Measurements from ENCODE around the gene TGFBR1.

DNA sequence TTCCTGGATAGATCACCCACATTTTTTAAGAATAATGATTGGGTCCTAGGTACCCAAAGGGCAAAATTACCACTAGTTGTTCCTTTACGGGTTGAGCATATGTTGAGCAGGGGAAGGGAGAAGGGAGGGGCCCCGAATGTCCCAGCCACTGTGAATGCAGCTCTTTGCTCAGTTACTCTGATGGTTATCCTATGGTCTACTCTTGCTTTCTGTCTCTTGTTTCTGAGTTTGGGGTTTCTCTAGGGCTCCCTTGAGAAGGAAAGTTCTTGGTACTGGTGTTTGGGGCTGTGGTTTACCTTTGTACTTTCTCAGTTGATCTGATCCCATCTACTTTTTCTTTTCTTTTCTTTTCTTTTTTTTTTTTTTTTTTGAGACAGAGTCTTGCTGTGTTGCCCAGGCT is 61.2 kb downstream of the TGFBR1 start:
- TF ChIP-seq, protein P1, sequence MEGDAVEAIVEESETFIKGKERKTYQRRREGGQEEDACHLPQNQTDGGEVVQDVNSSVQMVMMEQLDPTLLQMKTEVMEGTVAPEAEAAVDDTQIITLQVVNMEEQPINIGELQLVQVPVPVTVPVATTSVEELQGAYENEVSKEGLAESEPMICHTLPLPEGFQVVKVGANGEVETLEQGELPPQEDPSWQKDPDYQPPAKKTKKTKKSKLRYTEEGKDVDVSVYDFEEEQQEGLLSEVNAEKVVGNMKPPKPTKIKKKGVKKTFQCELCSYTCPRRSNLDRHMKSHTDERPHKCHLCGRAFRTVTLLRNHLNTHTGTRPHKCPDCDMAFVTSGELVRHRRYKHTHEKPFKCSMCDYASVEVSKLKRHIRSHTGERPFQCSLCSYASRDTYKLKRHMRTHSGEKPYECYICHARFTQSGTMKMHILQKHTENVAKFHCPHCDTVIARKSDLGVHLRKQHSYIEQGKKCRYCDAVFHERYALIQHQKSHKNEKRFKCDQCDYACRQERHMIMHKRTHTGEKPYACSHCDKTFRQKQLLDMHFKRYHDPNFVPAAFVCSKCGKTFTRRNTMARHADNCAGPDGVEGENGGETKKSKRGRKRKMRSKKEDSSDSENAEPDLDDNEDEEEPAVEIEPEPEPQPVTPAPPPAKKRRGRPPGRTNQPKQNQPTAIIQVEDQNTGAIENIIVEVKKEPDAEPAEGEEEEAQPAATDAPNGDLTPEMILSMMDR (conservative IDR thresholded peaks at IDR 0.05 in 1 of 2, IDR thresholded peaks at IDR 0.05 in 1 of 2; ENCODE audit: extremely low read depth in 1 of 2, insufficient read depth in 1 of 2, low read depth in 1 of 2, low read length in 2 of 2): no peak
- TF ChIP-seq EZH2 (IDR thresholded peaks at IDR 0.05; ENCODE audit: borderline replicate concordance, low read length): no peak
